NCI-H2196 (cell line): ENCODE measurements around the gene FXYD1.
"Not testable (repeated sequence)": the region's sequence is repeated elsewhere in the genome, so short reads cannot be mapped to it uniquely, and the experiment has no call there.

ENCODE experiments used
- DNase-seq: peaks from one replicate; lab custom pipeline; 2025; ENCODE audit not compliant: unreplicated experiment; lab: John Stamatoyannopoulos, UW

Gene FXYD1

DNA sequence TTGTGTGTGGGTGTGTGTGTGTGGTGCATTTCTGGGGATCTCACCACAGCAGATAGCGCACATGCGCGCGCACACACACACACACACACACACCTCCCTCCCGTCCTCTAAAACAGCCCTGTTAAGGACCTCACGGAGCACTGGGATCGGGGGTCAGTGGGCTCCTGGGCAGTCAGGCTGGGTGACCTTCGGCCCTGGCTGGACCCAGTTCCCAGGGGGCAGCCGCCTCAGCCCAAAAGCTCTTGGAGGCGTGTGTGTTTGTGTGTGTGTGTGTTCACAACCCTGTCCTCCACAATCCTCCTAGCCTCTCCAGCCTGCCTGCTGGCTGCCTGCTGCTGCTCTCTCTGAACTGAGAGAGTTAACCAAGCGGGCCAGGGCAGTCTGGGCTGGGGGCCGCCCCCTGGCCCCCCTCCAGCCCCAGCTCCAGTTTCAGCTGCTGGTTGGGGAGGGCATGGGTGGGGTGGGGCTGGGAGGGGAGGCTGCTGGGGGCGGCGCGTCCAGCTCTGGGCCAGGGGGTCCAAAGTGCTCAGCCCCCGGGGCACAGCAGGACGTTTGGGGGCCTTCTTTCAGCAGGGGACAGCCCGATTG is at the start of gene FXYD1:
FXYD1 (plus strand) TSS at position 520 of the 588 bp plus-strand sequence. CDS start 1,256 bp downstream, outside the sequence.
- no peak for DNase-seq

DNA sequence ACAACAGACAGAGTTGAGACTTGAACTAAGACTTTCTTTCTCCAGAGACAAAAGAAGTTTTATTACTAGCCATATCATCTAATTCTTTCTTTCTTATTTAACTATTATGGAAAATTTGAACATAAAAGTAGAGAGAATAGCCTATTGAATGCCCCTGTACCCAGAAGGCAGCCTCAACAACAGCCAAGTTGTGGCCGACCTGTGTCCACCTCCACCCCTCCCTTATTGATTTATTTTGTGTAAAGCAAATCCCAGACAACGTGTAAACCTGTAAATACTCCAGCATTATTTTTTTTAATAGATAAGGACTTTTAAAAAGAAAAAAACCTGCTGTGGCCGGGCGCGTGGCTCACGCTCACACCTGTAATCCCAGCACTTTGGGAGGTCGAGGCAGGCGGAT is 49.1 kb upstream of the FXYD1 start:
- DNase-seq: no peak

DNA sequence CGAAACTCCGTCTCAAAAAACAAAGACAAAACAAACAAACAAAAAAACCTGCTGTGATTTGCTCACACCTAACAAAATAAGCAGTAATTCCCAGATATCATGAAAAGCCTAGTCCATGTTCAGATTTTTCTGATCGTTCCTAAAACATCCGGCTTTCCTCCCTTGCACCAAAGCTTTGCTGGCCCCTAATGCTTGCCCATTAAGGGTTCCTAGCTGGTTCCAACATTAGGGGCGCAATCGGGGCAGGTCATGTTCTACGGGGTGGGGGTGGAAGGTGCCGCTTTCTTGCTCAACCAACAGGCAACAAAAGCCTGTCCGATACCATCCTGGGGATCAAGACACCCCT is 48.5 kb upstream of the FXYD1 start:
- no peak for DNase-seq

DNA sequence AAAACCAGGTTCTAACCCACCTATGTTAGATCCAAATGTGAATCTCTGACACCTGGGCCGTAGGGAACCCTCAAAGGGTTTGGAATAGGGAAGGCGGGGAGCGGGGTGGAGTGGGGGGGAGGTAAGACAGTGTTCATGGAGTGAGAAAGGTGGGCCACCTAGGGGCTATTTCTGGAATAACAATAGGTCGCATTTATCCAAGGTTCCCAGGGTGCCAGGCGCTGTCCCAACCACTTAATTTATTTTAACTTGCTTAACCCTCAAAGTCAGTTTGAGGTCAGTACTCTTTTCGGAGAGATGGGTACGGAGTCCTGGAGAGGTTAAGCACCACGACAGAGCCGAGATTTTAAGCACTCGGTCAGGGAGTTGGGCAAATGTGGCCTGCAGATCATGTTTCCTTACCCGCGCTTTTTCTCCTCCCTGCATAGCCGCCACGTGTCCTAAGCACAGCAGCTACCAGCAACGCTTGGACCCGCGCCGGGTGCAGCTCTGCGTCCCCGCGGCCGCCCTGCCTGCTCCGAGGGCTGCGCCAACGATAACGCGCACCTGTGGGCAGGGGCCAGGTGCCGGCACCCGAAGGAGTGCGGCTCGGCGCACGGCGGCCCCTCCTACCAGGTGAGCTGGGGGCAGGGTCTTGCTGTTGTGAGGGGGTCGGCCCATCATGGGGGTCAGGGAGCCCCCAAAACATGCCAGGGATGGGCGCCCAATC is 48.0 kb upstream of the FXYD1 start:
- peak; percentile 77 for DNase-seq

DNA sequence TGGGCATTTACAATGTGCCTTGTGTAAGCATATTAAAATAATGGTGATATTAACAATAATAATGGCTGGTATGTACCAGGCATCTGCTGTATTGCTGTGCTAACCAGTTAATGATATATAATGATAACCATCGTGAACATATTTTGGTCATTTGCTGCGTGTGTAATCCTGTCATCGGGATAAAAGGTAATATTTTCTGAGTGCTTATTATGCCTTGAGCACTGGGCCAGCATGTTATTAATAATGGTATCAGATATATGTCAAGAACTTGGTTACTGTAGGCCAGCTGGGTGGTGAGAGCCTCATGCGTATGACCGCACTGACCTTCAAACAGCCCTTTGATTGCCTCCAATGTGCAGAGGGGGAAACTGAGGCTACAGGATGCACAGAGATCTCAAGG is 45.2 kb upstream of the FXYD1 start:
- DNase-seq: no peak

DNA sequence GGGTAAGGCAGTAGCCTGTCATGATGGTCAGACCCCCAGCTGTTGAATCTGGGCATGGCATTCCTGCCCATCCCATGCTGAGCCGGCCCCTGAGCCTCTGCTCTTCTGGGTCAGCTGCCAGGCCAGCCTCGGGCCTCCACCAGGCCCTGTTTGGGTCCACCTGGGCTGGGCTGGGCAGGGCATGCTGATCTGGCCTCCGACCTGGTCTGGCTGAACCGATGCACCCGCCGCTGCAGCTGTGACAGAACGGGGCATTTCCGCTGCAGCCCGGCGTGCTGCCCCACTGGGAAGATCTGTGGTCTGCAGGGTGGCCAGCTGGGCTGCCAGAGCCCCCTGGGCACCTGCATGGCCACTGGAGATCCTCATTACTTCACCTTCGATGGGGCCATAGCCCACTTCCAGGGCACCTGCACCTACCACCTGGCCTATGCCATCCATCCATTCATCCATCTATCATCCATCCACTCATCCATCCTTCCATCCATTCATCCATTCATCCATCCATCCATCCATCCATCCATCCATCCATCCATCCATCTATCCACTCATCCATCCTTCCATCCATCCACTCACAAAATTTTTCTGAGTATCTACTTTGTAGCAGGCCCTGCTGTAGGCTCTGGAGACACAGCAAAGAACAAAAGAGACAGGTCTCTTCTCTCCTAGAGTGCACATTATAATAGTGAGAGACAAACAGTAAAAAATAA is 44.5 kb upstream of the FXYD1 start:
- no peak for DNase-seq

DNA sequence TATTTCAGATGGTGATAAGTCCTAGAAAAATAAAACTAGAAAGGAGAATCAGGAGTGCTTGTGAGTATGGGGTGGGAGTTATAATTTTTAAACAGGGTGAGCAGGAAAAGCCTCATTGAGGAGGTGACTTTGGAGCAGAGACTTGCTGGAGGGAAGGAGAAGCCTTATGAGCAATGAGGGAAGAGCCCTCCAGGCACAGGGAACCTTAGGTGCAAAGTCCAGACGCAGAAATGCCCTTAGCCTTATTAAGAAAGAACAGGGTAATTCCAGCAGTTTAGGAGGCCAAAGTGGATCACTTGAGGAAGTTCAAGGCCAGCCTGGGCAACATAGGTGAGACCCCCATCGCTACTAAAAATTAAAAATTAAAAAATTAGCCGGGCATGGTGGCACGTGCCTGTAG is 44.0 kb upstream of the FXYD1 start:
- DNase-seq: no peak

DNA sequence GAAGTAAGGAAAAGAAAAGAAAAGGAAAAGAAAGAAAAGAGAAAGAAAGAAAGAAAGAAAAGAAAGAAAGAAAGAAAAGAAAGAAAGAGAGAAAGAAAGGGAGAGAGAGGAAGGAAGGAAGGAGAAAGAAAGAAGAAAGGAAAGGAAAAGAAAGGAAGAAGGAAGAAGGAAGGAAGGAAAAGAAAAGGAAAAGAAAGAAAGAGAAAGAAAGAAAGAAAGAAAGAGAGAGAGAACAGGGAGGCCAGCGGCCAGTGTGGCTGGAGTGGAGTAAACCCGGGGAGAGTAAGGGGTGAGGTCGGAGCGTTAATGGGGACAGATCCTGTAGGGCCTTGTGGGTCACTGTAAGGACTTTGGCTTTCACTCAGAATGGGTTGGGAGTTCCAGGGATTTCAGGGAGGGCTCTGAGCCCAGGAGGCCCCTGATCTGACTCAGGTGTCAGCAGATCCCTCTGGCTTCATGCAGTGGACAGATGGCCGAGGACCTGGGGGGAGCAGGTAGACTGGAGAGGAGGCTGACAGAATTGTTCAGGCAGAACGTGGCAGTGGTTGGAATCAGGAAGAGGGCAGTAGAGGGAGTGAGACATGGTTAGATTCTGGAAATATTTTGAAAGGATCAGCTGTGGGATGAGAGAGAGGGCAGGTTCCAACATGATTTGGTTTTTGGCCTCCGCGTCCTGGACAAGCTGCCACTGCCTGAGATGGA is 42.8 kb upstream of the FXYD1 start:
- no peak for DNase-seq

DNA sequence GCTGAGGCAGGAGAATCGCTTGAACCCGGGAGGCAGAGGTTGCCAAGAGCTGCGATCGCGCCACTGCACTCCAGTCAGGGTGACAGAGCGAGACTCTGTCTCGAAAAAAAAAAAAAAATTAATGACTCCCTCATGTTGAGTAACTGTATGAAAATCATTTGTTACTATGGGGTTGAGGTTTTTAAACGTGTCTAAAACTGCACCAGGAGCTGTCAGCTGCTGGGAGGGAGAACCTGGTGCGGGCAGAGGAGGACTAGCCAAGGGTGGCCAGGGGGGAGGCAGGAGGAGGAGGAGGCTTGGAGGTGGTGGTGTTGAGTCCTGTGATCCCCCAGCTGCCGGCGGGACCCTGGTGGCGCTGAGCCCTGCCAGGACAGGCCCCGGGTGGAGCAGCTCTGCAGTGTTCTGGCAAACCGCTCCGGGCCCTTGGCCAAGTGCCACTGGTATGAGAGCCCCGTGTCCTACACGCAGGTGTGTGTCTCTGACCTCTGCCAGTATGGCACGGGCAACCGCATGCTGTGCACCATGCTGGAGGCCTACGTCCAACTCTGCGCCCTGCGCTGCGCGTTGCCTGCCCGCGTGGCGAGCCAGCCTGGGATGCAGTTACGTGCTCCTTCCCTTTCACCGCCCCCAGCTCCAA is 40.1 kb upstream of the FXYD1 start:
- DNase-seq: no peak

DNA sequence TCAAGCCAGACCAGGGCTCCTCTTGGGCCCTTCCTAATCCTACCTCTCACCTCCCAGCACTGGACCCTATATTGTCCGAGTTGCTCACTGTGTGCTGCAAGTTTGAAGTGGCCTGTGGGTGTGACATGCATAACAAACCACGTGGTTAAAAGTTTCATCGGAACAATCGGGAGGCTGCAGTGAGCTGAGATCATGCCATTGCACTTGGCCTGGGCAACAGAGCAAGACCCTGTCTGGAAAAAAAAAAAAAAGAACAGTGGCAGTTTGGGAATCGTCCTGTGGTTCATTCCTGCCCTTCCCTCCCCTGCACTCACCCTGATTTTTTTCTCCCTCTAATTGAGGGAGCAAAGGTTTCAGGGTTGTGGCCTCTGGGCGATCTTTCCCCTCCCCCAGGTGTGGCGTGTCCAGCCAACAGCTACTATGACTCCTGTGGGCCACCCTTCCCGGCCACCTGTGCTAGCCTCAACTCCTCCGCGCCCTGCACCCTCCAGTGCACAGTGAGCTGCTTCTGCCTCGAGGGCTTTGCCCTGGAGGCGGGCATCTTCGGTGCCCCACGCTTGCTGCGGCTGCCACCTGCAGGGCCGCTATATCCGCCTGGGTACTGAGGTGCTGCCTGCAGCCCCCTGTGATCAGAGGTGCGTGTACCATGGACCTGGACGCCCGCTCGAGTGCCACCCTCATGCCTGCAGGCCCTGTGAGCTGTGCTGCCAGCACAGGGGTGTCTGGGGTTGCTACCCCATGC is 39.3 kb upstream of the FXYD1 start:
- DNase-seq: no peak

DNA sequence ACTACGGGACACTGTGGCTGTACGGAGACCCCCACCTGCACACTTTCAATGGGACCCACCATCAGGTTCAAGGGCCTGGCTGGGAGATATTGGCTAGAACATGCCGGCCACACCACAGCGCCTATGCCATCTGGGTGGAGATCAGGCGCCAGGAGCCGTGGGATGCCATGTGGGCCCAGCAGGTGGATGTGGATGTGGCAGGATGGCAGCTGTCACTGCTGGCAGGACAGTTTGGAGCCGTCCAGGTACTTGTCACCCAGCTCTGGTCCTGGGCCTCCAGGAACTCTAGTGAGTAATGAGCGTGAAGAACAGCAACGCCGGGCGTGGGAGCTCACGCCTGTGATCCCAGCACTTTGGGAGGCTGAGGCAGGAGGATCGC is 38.7 kb upstream of the FXYD1 start:
- DNase-seq: no peak

DNA sequence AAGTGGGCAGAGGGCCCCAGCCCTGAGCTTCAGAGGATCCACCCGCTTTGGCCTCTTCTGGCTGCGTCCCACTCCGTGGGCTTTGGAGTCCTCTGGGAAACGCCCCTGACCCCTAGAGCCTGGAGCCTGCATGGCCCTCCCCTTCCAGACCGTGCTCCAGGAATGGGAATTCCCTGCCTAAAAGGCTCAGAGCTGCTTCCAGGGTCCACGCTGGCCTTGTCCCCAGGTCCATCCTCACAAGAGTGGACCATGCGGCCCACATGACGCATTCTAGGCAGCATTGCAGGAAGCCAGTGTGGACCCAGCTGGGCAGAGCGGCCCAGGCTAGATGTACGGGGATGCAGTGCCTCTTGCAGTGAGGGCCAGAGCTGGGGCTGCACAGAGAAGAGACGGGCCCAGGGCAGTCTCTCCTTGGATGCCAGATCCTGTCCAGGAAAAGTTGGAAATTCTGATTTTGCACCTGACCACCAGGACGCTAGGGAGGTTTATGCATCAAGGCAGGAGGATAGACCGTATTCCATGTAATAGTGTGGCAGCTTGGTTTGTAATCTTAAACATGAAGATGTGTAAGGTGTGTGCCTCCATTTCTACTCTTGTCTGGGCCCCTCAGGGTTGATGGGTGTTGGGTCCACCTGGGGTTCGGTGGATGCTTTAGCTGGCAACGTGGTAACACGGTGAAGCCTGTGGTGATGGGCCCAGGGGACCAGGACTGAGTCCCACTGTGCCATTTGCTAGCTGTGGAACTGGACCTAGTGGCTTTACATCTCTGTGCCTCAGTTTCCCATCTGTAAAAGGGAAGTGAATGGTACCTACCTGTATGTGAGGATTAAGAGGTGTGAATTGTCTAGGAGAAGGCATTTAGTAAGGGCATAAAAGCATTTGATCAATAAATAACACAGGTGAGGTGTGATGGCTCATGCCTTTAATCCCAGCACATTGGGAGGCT is 37.8 kb upstream of the FXYD1 start:
- no peak for DNase-seq

DNA sequence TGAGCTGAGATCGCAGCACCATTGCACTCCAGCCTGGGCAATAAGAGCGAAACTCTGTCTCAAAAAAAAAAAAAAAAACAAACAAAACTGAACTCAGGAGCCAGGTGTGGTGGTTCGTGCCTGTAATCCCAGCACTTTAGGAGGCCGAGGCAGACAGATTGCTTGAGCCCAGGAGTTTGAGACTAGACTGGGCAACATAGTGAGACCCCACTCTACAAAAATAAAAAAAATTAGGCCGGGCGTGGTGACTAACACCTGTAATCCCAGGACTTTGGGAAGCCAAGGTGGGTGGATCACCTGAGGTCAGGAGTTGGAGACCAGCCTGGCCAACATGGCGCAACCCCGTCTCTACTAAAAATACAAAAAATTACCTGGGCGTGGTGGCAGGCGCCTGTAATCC is 36.7 kb upstream of the FXYD1 start:
- not testable (repeated sequence) for DNase-seq

DNA sequence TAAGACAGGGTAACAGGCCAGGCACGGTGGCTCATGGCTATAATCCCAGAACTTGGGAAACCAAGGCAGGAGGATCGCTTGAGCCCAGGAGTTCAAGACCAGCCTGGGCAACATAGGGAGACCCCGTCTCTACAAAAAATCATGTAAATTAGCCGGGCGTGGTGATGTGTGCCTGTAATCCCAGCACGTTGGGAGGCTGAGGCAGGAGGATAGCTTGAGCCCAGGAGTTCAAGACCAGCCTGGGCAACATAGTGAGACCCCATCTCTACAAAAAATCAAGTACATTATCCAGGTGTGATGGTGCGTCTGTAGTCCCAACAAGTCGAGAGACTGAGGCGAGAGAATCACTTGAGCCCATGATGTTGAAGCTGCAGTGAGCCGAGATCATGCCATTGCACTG is 35.0 kb upstream of the FXYD1 start:
- DNase-seq: not testable (repeated sequence)

DNA sequence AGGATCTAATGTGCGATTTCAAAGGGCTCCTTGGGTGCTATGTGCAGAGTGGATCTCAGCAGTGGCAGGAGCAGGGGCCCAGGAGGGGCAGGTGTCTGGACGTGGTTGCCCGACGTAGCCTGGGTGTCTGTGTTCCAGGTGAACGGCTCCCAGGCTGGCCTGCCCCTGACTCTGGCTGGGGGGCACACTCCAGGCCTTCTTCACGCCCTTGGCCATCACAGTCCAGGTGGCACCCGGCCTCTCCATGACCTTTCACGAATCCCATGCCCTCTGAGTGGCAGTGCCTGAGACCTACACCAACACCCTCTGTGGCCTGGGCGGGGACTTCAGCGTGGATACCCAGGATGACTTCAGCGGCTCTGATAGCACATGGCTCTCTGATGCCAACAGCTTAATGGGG is 34.3 kb upstream of the FXYD1 start:
- no peak for DNase-seq

DNA sequence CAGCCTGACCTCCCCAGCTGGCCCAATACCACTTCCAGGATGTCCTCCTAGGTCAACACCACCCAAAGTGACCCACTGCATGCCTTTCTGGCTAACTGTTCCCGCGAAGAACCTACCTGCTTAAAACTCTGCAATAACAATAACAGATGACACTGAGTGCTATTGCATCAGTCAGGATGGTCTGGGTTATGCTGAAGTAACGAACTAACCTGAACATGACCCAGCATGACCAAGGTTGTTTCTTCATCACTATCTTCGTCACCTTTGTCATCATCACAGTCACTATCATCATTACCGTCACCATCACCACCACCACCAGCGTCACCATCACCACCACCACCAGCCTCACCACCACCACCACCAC is 33.6 kb upstream of the FXYD1 start:
- no peak for DNase-seq

DNA sequence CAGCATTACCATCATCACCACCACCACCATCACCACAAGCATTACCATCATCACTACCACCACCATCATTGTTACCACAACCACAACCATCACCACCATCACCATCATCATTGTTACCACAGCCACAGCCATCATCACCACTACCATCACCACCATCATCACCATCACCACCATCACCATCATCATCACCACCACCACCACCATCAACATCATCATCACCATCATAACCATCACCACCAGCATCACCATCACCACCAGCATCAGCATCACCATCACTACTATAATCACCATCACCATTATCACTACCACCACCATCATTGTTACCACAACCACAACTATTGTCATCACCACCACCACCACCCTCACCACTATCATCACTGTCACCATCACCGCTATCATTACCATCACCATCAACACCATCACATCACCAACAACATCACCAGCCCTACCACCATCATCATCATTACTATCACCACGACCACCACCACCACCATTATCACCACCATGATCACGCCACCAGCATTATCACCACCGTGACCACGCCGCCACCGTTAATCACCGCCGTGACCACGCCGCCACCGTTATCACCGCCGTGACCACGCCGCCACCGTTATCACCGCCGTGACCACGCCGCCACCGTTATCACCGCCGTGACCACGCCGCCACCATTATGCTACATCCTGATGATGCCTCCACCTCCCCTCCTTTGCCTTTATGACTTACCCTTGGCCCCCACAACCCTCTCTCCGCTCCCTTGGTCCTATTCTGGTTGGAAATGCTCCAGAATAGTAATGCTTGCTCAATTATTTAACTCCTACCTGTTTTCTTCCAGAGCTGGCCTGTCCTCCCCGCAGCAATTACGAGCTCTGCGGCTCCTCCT is 33.0 kb upstream of the FXYD1 start:
- DNase-seq: no peak

DNA sequence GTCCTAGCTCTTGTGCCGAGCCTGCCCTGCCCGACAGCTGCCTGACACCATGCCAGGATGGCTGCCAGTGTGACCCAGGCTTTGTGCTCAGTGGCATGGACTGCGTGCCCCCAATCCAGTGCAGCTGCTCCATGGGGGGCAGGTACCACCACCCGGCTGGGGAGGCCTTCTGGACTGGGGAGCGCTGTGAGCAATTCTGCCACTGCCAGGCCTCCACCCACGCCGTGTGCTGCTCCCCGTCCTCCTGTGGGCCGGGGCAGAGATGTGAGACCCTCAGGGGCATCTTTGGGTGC is 32.4 kb upstream of the FXYD1 start:
- DNase-seq: no peak
